ENCODE data around the gene CLCA1.

CLCA1 gene

GRCh38 chr1:86504895-86505563 lies 36.3 kb downstream of the CLCA1 start:
- H3K4me3 ChIP-seq (ENCODE audit: low read depth, low read length): no peak overlapping the region
- no peaks in the 10 kb centered on the region for H3K36me3 ChIP-seq (ENCODE audit: control insufficient read depth, insufficient read depth, low read length)
- H3K27me3 ChIP-seq (ENCODE audit: control insufficient read depth, insufficient read depth, low read length): no peaks in the 10 kb centered on the region
- H3K9ac ChIP-seq (ENCODE audit: low read length): no peak overlapping the region
- H3K4me1 ChIP-seq (ENCODE audit: control insufficient read depth, insufficient read depth, low read length): peaks cover 41% of the 10 kb centered on the region
- no peaks in the 10 kb centered on the region for H3K9me3 ChIP-seq (ENCODE audit: control insufficient read depth, insufficient read depth, low read depth, low read length)
- H3K27ac ChIP-seq (ENCODE audit: low read depth, low read length): no peak overlapping the region

GRCh38 chr1:86505564-86505902 lies 36.8 kb downstream of the CLCA1 start:
- H3K4me1 ChIP-seq (ENCODE audit: control insufficient read depth, insufficient read depth, low read length): peaks cover 41% of the 10 kb centered on the region
- H3K9ac ChIP-seq (ENCODE audit: low read length): no peak overlapping the region
- H3K27ac ChIP-seq (ENCODE audit: low read depth, low read length): no peak overlapping the region

GRCh38 chr1:86507935-86508582 lies 39.3 kb downstream of the CLCA1 start:
- no peak overlapping the region for H3K4me3 ChIP-seq (ENCODE audit: low read depth, low read length)
- no peak overlapping the region for H3K27ac ChIP-seq (ENCODE audit: low read depth, low read length)
- H3K9ac ChIP-seq (ENCODE audit: low read length): no peak overlapping the region
- H3K4me1 ChIP-seq (ENCODE audit: control insufficient read depth, insufficient read depth, low read length): peaks cover 29% of the 10 kb centered on the region
- no peaks in the 10 kb centered on the region for H3K9me3 ChIP-seq (ENCODE audit: control insufficient read depth, insufficient read depth, low read depth, low read length)
- no peaks in the 10 kb centered on the region for H3K27me3 ChIP-seq (ENCODE audit: control insufficient read depth, insufficient read depth, low read length)
- no peaks in the 10 kb centered on the region for H3K36me3 ChIP-seq (ENCODE audit: control insufficient read depth, insufficient read depth, low read length)

More at GRCh38 chr1:86505564-86505902, 36.8 kb downstream of the CLCA1 start:
- H3K27me3 ChIP-seq (ENCODE audit: control insufficient read depth, insufficient read depth, low read length): no peaks in the 10 kb centered on the region
- no peaks in the 10 kb centered on the region for H3K36me3 ChIP-seq (ENCODE audit: control insufficient read depth, insufficient read depth, low read length)
- H3K9me3 ChIP-seq (ENCODE audit: control insufficient read depth, insufficient read depth, low read depth, low read length): no peaks in the 10 kb centered on the region
- H3K4me3 ChIP-seq (ENCODE audit: low read depth, low read length): no peak overlapping the region

GRCh38 chr1:86508583-86508969 lies 39.8 kb downstream of the CLCA1 start:
- Histone ChIP-seq H3K27me3 (ENCODE audit: control insufficient read depth, insufficient read depth, low read length) (no peaks in the 10 kb centered on the region), H3K4me3 (ENCODE audit: low read depth, low read length) (no peak overlapping the region), H3K9ac (ENCODE audit: low read length) (no peak overlapping the region), H3K36me3 (ENCODE audit: control insufficient read depth, insufficient read depth, low read length) (no peaks in the 10 kb centered on the region), H3K4me1 (ENCODE audit: control insufficient read depth, insufficient read depth, low read length) (peaks cover 23% of the 10 kb centered on the region), H3K9me3 (ENCODE audit: control insufficient read depth, insufficient read depth, low read depth, low read length) (no peaks in the 10 kb centered on the region), H3K27ac (ENCODE audit: low read depth, low read length) (no peak overlapping the region)

GRCh38 chr1:86515597-86515996 lies 46.9 kb downstream of the CLCA1 start:
- H3K36me3 ChIP-seq (ENCODE audit: control insufficient read depth, insufficient read depth, low read length): no peaks in the 10 kb centered on the region

GRCh38 chr1:86516335-86516734 lies 47.6 kb downstream of the CLCA1 start:
- Histone ChIP-seq H3K9ac (ENCODE audit: low read length) (no peak overlapping the region), H3K4me3 (ENCODE audit: low read depth, low read length) (no peak overlapping the region), H3K9me3 (ENCODE audit: control insufficient read depth, insufficient read depth, low read depth, low read length) (no peaks in the 10 kb centered on the region), H3K36me3 (ENCODE audit: control insufficient read depth, insufficient read depth, low read length) (no peaks in the 10 kb centered on the region), H3K4me1 (ENCODE audit: control insufficient read depth, insufficient read depth, low read length) (peaks cover 9% of the 10 kb centered on the region), H3K27me3 (ENCODE audit: control insufficient read depth, insufficient read depth, low read length) (no peaks in the 10 kb centered on the region), H3K27ac (ENCODE audit: low read depth, low read length) (no peak overlapping the region)

More at GRCh38 chr1:86515597-86515996, 46.9 kb downstream of the CLCA1 start:
- H3K9ac ChIP-seq (ENCODE audit: low read length): no peak overlapping the region
- no peaks in the 10 kb centered on the region for H3K27me3 ChIP-seq (ENCODE audit: control insufficient read depth, insufficient read depth, low read length)
- peaks cover 9% of the 10 kb centered on the region for H3K4me1 ChIP-seq (ENCODE audit: control insufficient read depth, insufficient read depth, low read length)
- no peak overlapping the region for H3K27ac ChIP-seq (ENCODE audit: low read depth, low read length)
- H3K4me3 ChIP-seq (ENCODE audit: low read depth, low read length): no peak overlapping the region
- H3K9me3 ChIP-seq (ENCODE audit: control insufficient read depth, insufficient read depth, low read depth, low read length): no peaks in the 10 kb centered on the region

GRCh38 chr1:86517336-86517735 lies 48.6 kb downstream of the CLCA1 start:
- Histone ChIP-seq H3K4me1 (ENCODE audit: control insufficient read depth, insufficient read depth, low read length) (peaks cover 9% of the 10 kb centered on the region), H3K9ac (ENCODE audit: low read length) (no peak overlapping the region), H3K27ac (ENCODE audit: low read depth, low read length) (no peak overlapping the region), H3K9me3 (ENCODE audit: control insufficient read depth, insufficient read depth, low read depth, low read length) (no peaks in the 10 kb centered on the region), H3K36me3 (ENCODE audit: control insufficient read depth, insufficient read depth, low read length) (no peaks in the 10 kb centered on the region), H3K4me3 (ENCODE audit: low read depth, low read length) (no peak overlapping the region), H3K27me3 (ENCODE audit: control insufficient read depth, insufficient read depth, low read length) (no peaks in the 10 kb centered on the region)

GRCh38 chr1:86520789-86521521 lies 52.2 kb downstream of the CLCA1 start:
- H3K27ac ChIP-seq (ENCODE audit: low read depth, low read length): no peak overlapping the region
- no peaks in the 10 kb centered on the region for H3K36me3 ChIP-seq (ENCODE audit: control insufficient read depth, insufficient read depth, low read length)
- H3K9ac ChIP-seq (ENCODE audit: low read length): no peak overlapping the region
- H3K4me3 ChIP-seq (ENCODE audit: low read depth, low read length): no peak overlapping the region
- H3K9me3 ChIP-seq (ENCODE audit: control insufficient read depth, insufficient read depth, low read depth, low read length): peaks cover 14% of the 10 kb centered on the region
- peaks cover 9% of the 10 kb centered on the region for H3K4me1 ChIP-seq (ENCODE audit: control insufficient read depth, insufficient read depth, low read length)
- H3K27me3 ChIP-seq (ENCODE audit: control insufficient read depth, insufficient read depth, low read length): no peaks in the 10 kb centered on the region

- no peak overlapping the region for H3K9ac ChIP-seq (ENCODE audit: low read length)
- H3K36me3 ChIP-seq (ENCODE audit: control insufficient read depth, insufficient read depth, low read length): no peaks in the 10 kb centered on the region
- H3K4me3 ChIP-seq (ENCODE audit: low read depth, low read length): no peak overlapping the region
- H3K27ac ChIP-seq (ENCODE audit: low read depth, low read length): no peak overlapping the region
- peaks cover 9% of the 10 kb centered on the region for H3K4me1 ChIP-seq (ENCODE audit: control insufficient read depth, insufficient read depth, low read length)
- H3K27me3 ChIP-seq (ENCODE audit: control insufficient read depth, insufficient read depth, low read length): no peaks in the 10 kb centered on the region
- H3K9me3 ChIP-seq (ENCODE audit: control insufficient read depth, insufficient read depth, low read depth, low read length): peaks cover 14% of the 10 kb centered on the region
Observed at GRCh38 chr1:86521522-86521891, 52.8 kb downstream of the CLCA1 start.

GRCh38 chr1:86522240-86522639 lies 53.5 kb downstream of the CLCA1 start:
- H3K4me3 ChIP-seq (ENCODE audit: low read depth, low read length): no peak overlapping the region
- H3K27me3 ChIP-seq (ENCODE audit: control insufficient read depth, insufficient read depth, low read length): no peaks in the 10 kb centered on the region
- peaks cover 6% of the 10 kb centered on the region for H3K4me1 ChIP-seq (ENCODE audit: control insufficient read depth, insufficient read depth, low read length)
- no peak overlapping the region for H3K9ac ChIP-seq (ENCODE audit: low read length)
- no peak overlapping the region for H3K27ac ChIP-seq (ENCODE audit: low read depth, low read length)
- H3K9me3 ChIP-seq (ENCODE audit: control insufficient read depth, insufficient read depth, low read depth, low read length): peaks cover 14% of the 10 kb centered on the region
- H3K36me3 ChIP-seq (ENCODE audit: control insufficient read depth, insufficient read depth, low read length): no peaks in the 10 kb centered on the region

- Histone ChIP-seq H3K9ac (ENCODE audit: low read length) (no peak overlapping the region), H3K27ac (ENCODE audit: low read depth, low read length) (no peak overlapping the region), H3K9me3 (ENCODE audit: control insufficient read depth, insufficient read depth, low read depth, low read length) (peaks cover 14% of the 10 kb centered on the region), H3K27me3 (ENCODE audit: control insufficient read depth, insufficient read depth, low read length) (no peaks in the 10 kb centered on the region), H3K4me1 (ENCODE audit: control insufficient read depth, insufficient read depth, low read length) (no peaks in the 10 kb centered on the region), H3K4me3 (ENCODE audit: low read depth, low read length) (no peak overlapping the region), H3K36me3 (ENCODE audit: control insufficient read depth, insufficient read depth, low read length) (no peaks in the 10 kb centered on the region)
Observed at GRCh38 chr1:86523670-86524354, 55.1 kb downstream of the CLCA1 start.

All from HUES6 (cell line).